DLD1 (cell line): Measurements from ENCODE around the gene COL5A3.
"Not testable (repeated sequence)": the region's sequence is repeated elsewhere in the genome, so short reads cannot be mapped to it uniquely, and the experiment has no call there.

Experiments used
- in situ Hi-C: cut with HindIII; loops from 2 replicates; pipeline ENCODE4 v1.10.0; 2017; ENCODE audit warnings: low sequenced_read_pairs

Gene COL5A3

DNA sequence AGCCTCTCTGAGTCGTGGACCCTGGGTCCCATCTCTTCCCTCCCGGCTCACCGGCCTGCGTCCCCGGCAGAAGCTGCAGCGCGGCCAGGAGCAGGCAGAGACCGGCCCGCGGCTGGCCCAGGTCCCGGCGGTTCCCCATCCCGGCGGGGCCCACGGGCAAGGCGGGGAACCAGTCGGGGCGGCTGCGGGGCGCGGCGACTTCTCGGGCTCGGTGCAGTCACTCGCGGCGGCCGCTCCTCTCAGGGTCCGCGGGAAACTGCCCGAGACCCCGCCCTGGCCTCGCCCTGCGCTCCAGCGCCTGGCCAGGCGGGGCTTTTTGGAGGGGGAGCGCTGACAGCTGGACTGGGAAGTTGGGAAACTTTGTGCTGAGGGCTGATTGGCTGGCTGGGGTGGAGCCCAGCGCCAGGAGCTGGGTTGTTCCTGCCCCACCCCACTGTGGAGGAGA is at the start of gene COL5A3:
COL5A3 (minus strand) TSS at position 258 of the 445 bp plus-strand sequence; CDS start at position 139, 119 bp downstream.
- in situ Hi-C loops, result no loop called here

DNA sequence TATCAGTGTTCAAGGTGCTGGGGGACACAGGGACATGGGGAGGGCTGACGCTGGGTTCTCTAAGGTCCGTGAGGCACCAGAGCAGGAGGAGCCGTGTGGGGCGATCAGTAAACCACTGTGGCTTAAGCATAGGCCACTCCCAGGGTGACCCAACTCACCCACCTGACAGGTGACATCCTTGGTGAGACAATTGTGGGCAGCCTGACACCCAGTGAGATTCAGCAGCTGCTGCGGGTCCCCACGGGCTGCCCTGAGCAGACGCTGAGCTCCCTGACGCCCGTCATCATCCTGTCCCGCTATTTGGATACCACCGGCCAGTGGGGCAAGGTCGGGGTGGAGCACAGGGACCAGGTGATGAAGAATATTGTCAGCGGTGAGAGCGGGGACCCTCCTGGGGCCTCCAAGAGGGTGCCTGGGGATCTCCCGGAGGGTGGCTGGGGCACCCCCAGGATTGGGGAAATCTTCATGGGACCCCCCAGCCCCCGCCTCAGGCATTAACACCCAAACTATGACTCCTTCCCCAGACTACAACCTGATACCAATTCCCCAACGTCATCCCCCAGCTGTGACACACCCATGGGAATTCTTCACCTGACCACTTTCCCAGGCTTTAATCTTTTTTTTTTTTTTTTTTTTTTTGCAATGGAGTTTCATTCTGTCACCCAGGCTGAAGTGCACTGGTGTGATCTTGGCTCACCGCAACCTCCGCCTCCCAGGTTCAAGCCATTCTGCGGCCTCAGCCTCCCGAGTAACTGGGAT is 42.5 kb upstream of the COL5A3 start:
- in situ Hi-C loops, result no loop called here

- in situ Hi-C loops, result no loop called here
These were observed 39.3 kb upstream of the COL5A3 start for GRCh38 chr19:10049626-10050025.

DNA sequence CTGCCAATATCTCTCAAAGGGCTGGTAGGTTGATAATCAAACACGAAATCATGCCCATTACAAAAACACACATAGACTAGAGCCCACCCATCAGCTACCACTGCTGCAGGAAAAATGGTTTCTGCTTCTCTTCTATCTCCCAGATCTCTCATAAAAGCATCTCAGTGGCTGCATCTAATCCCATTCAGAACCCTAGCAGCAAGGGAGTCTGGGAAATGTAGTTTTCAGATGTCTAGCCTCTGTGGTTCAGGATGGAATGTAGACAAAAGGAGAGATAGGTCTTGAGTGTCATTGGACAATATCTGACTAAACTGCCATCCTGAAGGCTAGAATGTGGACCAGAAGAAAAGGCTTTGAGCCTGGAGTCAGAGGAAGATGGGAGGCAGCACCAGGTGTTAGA is 35.1 kb upstream of the COL5A3 start:
- in situ Hi-C loops, result no loop called here

- in situ Hi-C loops, result no loop called here
These were observed 34.1 kb upstream of the COL5A3 start for GRCh38 chr19:10044390-10044789.

DNA sequence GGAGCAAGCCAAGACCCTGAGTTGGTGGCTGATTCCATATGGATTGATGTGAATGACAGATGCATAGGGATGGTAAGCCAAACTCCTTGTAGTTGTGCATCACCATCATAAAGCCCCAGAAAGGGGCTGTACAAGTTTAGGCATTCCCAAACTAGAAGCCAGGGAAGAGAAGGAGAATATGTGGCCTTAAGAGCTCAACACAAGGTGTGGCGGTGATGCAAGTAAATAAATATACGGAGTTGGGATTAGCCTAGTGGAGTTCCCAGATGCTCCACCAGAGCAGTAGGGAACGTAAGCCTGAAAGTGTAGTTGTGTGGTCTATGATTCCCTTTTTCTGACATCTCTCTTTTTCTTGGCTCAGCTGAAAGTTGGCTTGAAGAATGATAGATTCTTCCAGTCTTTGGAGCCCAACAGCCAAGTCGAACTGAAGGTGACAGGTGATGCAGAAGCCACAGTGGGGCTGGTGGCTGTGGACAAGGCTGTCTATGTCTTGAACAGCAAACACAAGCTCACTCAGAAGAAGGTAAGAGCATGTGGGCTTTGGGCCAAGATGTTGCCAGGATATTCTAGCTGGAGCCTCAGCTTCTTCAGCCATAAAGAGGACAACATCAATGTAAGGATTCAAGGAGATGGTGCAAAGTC is 33.1 kb upstream of the COL5A3 start:
- in situ Hi-C loops, result no loop called here

DNA sequence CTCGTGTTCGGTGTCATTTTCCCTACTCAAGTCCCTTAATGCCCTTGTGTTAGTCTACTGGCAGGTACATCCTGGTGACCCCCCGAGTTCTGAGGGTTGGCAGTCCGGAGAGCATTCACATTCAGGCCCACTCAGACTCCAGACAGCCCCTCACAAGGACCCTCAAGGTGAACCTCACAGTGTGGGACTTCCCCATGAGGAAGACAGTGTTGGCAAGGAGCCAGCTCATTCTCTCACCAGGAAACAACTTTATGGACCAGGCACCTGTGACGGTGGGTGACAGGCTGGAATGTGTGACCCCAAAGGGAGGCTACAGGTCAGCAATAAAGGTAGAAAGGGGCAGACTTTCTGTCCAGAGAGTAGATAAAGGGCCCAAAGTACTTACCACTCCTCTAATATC is 27.5 kb upstream of the COL5A3 start:
- in situ Hi-C loops, result no loop called here

DNA sequence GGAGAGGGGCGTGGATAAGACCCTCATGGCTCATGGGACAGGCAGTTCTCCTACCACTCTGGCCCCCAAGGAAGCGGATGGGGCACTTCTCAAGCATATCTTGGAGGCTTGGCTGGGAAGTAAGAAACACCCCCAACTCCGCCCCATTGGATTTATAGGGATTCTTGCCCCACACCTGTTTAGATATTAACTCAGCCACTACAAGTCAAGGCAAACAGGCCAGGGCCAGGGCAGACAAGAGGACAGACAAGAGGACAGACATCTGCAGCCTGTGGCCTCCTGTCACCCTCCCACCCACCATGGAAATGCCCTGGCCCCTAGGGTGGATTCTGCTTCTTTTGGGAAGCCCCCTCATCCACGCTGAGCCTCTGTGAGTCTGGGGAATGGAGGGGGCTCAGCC is 27.1 kb upstream of the COL5A3 start:
- in situ Hi-C loops, result no loop called here

DNA sequence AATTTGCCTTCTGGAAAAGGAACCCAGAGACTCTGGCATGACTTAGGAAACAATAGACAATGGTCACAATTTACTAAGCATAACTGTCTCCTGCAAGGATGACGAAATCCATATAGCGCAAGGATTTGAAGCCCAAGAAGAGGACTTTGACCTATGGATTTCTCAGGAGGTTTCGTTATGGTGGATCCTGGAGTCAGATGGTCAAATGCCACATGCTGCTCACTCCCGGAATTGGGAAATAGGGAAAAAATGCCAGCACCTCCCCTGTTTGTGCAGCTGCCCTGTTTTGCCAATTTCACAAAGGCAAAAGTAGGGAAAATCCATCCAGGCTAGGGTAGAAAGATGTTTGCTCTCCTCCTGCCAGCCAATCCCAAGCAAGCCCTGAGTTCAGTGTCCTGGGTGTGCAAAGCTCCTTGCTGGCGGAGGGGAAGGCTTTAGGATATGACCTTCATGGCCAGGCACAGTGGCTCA is 26.3 kb upstream of the COL5A3 start:
- in situ Hi-C loops, result no loop called here

GRCh38 chr19:10033614-10034013 is 23.3 kb upstream of the COL5A3 start:
- in situ Hi-C loops, result no loop called here

DNA sequence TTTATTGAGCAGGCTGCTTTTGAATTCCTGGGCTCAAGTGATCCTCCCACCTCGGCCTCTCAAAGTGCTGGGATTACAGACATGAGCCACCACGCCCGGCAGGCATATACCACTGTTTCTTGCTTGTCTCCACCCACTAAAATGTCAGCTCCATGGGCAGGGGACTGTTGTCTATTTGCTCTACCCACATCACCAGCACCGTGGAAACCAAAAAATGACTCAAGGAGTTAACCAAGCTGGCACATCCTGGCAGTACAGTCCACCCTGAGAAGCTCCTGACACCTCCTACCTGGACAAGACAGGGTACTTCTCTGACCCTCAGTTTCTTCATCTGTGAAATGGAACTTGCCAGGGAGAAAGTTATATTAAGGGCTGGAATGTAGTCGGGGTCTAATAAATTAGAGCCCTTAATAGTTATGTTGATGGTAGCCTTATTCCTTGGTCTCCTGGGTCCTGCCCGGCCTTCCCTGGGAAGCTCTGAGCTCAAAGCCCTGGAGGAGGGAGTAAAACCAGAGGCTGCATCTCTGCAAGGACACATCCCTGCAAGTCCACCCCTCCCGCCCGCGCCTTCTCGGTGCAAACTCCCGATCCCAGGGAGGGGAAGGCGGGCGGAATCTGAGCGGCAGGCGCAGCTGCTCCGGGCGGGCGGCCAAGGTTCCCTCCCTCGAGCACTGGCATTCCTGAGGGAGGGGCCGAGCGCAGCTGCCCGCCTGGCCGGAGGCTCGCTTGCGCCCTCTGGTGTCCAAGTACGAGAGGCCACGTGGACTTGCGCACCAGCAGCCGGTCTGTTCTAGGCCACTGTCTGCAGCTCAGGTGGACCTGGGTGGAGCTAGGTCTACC is 17.1 kb upstream of the COL5A3 start:
- in situ Hi-C loops, result no loop called here

DNA sequence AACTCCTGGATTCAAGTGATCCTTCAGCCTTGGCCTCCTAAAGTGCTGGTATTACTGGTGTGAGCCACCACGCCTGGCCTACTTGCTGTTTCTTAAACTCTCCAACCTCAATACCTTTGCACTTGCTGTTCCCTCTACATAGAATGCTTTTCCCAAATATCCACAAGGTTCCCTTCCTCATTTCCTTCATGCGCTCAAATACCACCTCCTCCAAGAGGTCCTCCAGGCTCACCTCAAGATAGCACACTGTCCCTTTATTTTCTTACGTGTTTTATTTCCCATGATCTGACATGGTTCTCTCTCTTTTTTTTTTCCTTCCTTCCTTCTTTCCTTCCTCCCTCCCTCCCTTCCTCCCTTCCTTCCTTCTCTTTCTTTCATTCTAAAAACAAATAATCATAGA is 16.4 kb upstream of the COL5A3 start:
- in situ Hi-C loops, result no loop called here

- in situ Hi-C loops, result not testable (repeated sequence)
These were observed 12.8 kb upstream of the COL5A3 start for GRCh38 chr19:10023096-10023495.

DNA sequence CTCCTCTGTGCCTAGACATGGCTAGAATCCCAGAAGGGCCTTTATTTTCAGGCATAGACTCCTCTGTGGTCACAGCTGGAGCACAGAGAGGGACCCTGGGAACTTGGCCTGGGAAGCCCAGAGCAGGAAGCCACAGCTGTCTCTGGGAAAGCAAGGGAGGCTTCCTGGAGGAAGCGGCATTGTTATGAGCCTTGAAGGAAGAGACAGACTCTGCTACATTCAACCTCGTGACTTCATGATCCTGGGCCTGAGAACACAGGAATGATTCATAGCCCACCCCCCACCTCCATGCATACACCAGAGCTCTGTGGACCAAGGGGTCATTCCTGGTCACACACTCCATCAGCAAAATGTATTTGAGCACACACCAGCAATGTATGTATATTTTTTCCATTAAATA is 11.6 kb upstream of the COL5A3 start:
- in situ Hi-C loops, result no loop called here

- in situ Hi-C loops, result no loop called here
These were observed 11.1 kb upstream of the COL5A3 start for GRCh38 chr19:10021446-10021845.

- in situ Hi-C loops, result no loop called here
These were observed 10.5 kb upstream of the COL5A3 start for GRCh38 chr19:10020851-10021250.

DNA sequence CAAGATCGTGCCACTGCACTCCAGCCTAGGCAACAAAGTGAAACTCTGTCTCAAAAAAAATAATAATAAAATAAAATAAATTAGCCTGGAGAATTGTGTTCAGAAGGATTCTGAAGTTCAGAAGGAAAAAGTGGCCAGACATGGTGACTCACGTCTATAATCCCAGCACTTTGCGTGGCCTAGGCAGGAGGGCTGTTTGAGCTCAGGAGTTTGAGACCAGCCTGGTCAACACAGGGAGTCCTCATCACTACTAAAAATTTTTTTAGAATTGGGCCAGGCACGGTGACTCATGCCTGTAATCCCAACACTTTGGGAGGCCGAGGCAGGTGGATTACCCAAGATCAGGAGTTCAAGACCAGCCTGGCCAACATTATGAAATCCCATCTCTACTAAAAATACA is 8.9 kb upstream of the COL5A3 start:
- in situ Hi-C loops, result no loop called here

DNA sequence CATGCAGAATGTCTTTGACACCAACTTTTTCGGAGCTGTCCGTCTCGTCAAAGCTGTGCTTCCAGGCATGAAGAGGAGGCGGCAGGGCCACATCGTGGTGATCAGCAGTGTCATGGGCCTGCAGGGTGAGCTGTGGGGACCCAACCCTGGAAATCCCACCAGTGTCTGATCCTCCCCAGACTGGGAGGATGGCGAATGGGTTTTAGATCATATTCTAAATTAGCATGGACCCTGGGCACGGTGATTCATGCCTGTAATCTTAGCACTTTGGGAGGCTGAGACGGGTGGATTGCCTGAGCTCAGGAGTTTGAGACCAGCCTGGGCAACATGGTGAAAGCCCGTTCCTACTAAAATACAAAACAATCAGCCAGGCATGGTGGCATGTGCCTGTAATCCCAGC is 8.5 kb upstream of the COL5A3 start:
- in situ Hi-C loops, result no loop called here

- in situ Hi-C loops, result no loop called here
These were observed 8.0 kb upstream of the COL5A3 start for GRCh38 chr19:10018263-10018662.

- in situ Hi-C loops, result no loop called here
These were observed 3.7 kb upstream of the COL5A3 start for GRCh38 chr19:10013834-10014618.

- in situ Hi-C loops, result no loop called here
These were observed 3.0 kb upstream of the COL5A3 start, which contains the start of gene RDH8 for GRCh38 chr19:10013316-10013715. Gene RDH8 (plus strand): TSS chr19:10013483. CDS start chr19:10013498, 15 bp downstream.
